ENCODE measurements around the gene SASH1. TPM values are rescaled to one million over a fixed set of nuclear protein-coding genes. Genes with fewer than 3 reads are reported as not detected.

Gene SASH1
- polyA plus RNA-seq, 1 donor from 2014 or later = 7.0 TPM

DNA sequence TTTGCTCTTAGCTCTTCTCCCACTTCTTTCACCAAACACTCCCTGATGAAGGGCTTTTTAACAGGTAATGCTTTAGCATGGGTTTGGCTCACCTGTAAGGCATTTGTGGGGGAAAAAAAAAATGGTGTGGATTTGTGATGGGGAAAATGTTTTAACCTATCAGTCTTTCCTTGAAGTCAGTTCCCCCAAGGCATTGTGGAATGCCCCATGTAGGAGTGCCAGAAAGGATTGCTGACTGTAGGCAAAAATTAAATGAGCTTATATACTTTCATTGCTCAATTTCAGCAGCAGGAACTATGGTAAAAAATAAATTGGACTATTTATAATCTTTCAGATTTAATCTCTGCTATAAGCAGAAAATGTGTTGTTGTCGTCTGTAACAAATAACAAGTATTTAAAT is 10.6 kb upstream of the SASH1 start (continued):
- TF ChIP-seq, protein P1, sequence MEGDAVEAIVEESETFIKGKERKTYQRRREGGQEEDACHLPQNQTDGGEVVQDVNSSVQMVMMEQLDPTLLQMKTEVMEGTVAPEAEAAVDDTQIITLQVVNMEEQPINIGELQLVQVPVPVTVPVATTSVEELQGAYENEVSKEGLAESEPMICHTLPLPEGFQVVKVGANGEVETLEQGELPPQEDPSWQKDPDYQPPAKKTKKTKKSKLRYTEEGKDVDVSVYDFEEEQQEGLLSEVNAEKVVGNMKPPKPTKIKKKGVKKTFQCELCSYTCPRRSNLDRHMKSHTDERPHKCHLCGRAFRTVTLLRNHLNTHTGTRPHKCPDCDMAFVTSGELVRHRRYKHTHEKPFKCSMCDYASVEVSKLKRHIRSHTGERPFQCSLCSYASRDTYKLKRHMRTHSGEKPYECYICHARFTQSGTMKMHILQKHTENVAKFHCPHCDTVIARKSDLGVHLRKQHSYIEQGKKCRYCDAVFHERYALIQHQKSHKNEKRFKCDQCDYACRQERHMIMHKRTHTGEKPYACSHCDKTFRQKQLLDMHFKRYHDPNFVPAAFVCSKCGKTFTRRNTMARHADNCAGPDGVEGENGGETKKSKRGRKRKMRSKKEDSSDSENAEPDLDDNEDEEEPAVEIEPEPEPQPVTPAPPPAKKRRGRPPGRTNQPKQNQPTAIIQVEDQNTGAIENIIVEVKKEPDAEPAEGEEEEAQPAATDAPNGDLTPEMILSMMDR (IDR thresholded peaks at IDR 0.05; ENCODE audit: poor library complexity, severe bottlenecking) = no peak

DNA sequence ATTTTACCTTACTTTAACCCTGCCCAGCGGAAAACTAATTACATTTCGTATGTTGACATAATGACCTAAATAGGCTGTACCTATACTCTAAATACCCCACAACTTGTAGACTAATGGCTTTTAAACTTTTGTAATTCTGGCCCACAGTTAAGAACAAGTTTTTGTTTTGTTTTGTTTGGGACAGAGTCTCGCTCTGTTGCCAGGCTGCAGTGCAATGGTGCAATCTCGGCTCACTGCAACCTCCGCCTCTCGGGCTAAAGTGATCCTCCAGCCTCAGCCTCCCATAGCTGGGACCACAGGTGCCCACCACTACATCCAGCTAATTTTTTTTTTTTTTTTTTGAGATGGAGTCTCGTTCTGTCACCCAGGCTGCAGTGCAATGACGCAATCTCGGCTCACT is 5.7 kb upstream of the SASH1 start:
- H3K9ac ChIP-seq (ENCODE audit: low read length) = no peak overlapping the region
- no peaks in the 10 kb centered on the region for H3K79me2 ChIP-seq (replicated peaks; ENCODE audit: insufficient read depth, low read length)
- no peaks in the 10 kb centered on the region for H3F3A ChIP-seq (ENCODE audit: insufficient read depth, low read length, poor library complexity, severe bottlenecking)
- TF ChIP-seq, protein P2, sequence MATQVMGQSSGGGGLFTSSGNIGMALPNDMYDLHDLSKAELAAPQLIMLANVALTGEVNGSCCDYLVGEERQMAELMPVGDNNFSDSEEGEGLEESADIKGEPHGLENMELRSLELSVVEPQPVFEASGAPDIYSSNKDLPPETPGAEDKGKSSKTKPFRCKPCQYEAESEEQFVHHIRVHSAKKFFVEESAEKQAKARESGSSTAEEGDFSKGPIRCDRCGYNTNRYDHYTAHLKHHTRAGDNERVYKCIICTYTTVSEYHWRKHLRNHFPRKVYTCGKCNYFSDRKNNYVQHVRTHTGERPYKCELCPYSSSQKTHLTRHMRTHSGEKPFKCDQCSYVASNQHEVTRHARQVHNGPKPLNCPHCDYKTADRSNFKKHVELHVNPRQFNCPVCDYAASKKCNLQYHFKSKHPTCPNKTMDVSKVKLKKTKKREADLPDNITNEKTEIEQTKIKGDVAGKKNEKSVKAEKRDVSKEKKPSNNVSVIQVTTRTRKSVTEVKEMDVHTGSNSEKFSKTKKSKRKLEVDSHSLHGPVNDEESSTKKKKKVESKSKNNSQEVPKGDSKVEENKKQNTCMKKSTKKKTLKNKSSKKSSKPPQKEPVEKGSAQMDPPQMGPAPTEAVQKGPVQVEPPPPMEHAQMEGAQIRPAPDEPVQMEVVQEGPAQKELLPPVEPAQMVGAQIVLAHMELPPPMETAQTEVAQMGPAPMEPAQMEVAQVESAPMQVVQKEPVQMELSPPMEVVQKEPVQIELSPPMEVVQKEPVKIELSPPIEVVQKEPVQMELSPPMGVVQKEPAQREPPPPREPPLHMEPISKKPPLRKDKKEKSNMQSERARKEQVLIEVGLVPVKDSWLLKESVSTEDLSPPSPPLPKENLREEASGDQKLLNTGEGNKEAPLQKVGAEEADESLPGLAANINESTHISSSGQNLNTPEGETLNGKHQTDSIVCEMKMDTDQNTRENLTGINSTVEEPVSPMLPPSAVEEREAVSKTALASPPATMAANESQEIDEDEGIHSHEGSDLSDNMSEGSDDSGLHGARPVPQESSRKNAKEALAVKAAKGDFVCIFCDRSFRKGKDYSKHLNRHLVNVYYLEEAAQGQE (IDR thresholded peaks at IDR 0.05; ENCODE audit: borderline replicate concordance) = no peak
- TF ChIP-seq TAF1 (IDR thresholded peaks at IDR 0.05; ENCODE audit: low read depth) (no peak), POLR2AphosphoS5 (IDR thresholded peaks at IDR 0.05) (no peak), SMC3 (conservative IDR thresholded peaks at IDR 0.05; ENCODE audit: poor library complexity) (no peak)
- H4K20me1 ChIP-seq (ENCODE audit: insufficient read depth) = no peaks in the 10 kb centered on the region
- H3K36me3 ChIP-seq (ENCODE audit: insufficient read depth, low read length) = no peaks in the 10 kb centered on the region
- H3K27ac ChIP-seq (ENCODE audit: low read length) = no peak overlapping the region
- no peak overlapping the region for H3K4me2 ChIP-seq (ENCODE audit: low read length)
- no peaks in the 10 kb centered on the region for H3K9me3 ChIP-seq (ENCODE audit: low read length)
- H3K27me3 ChIP-seq (ENCODE audit: insufficient read depth, low read depth, low read length) = peaks cover 7% of the 10 kb centered on the region
- H2AFZ ChIP-seq (ENCODE audit: low read depth, low read length) = no peak overlapping the region
- H3K9me2 ChIP-seq (ENCODE audit: insufficient read depth, low read length) = no peaks in the 10 kb centered on the region
- no peak overlapping the region for H3K4me3 ChIP-seq (ENCODE audit: low read length)

- Histone ChIP-seq H4K20me1 (ENCODE audit: insufficient read depth) (no peaks in the 10 kb centered on the region), H3K4me3 (ENCODE audit: low read length) (no peak overlapping the region), H3K4me2 (ENCODE audit: low read length) (no peak overlapping the region), H3K9ac (ENCODE audit: low read length) (no peak overlapping the region), H3K27me3 (ENCODE audit: insufficient read depth, low read depth, low read length) (peaks cover 32% of the 10 kb centered on the region), H2AFZ (ENCODE audit: low read depth, low read length) (no peak overlapping the region), H3K36me3 (ENCODE audit: insufficient read depth, low read length) (no peaks in the 10 kb centered on the region), H3K27ac (ENCODE audit: low read length) (no peak overlapping the region), H3F3A (ENCODE audit: insufficient read depth, low read length, poor library complexity, severe bottlenecking) (no peaks in the 10 kb centered on the region), H3K79me2 (replicated peaks; ENCODE audit: insufficient read depth, low read length) (no peaks in the 10 kb centered on the region), H3K9me3 (ENCODE audit: low read length) (no peaks in the 10 kb centered on the region), H3K9me2 (ENCODE audit: insufficient read depth, low read length) (no peaks in the 10 kb centered on the region)
- TF ChIP-seq EP300 (conservative IDR thresholded peaks at IDR 0.05; ENCODE audit: poor library complexity, severe bottlenecking) (no peak), EZH2 (IDR thresholded peaks at IDR 0.05; ENCODE audit: borderline replicate concordance, insufficient read depth, low read length, poor library complexity, severe bottlenecking) (no peak), SMC3 (conservative IDR thresholded peaks at IDR 0.05; ENCODE audit: poor library complexity) (no peak), POLR2AphosphoS5 (IDR thresholded peaks at IDR 0.05) (no peak), RAD21 (conservative IDR thresholded peaks at IDR 0.05) (no peak), TAF1 (IDR thresholded peaks at IDR 0.05; ENCODE audit: low read depth) (no peak), MXI1 (conservative IDR thresholded peaks at IDR 0.05; ENCODE audit: poor library complexity, severe bottlenecking) (no peak)
- TF ChIP-seq, protein P2 (IDR thresholded peaks at IDR 0.05; ENCODE audit: borderline replicate concordance) = no peak
- TF ChIP-seq, protein P1 (IDR thresholded peaks at IDR 0.05; ENCODE audit: poor library complexity, severe bottlenecking) = no peak
Observed at GRCh38 chr6:148339766-148340165, 2.9 kb upstream of the SASH1 start.

Data from neural cell (in vitro differentiated cells).